ENCODE results near the gene ISL1.

DNA sequence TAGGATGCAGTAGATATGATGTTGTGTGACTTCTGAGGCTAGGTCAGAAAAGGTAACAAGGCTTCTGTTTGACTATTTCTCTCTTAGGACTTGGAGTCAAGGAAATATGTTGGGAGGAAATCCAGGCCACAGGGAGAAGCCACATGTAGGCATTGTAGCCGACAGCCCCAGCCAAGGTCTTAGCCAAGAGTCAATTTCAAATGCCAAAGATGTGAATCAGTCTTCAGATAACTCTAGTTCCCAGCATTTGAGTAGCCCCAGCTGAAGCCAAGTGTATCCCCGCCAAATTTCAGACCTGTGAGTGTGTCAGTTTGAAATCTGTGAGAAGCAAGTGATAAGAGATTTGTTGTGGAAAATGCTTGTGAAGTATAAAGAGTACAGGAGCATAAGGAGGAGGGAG lies 38.1 kb upstream of the ISL1 start:
- TF ChIP-seq, protein P1, sequence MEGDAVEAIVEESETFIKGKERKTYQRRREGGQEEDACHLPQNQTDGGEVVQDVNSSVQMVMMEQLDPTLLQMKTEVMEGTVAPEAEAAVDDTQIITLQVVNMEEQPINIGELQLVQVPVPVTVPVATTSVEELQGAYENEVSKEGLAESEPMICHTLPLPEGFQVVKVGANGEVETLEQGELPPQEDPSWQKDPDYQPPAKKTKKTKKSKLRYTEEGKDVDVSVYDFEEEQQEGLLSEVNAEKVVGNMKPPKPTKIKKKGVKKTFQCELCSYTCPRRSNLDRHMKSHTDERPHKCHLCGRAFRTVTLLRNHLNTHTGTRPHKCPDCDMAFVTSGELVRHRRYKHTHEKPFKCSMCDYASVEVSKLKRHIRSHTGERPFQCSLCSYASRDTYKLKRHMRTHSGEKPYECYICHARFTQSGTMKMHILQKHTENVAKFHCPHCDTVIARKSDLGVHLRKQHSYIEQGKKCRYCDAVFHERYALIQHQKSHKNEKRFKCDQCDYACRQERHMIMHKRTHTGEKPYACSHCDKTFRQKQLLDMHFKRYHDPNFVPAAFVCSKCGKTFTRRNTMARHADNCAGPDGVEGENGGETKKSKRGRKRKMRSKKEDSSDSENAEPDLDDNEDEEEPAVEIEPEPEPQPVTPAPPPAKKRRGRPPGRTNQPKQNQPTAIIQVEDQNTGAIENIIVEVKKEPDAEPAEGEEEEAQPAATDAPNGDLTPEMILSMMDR (IDR thresholded peaks at IDR 0.05), result no peak
- no peak for TF ChIP-seq POLR2AphosphoS5 (IDR thresholded peaks at IDR 0.05; ENCODE audit: insufficient read depth in 1 of 2, low read depth in 1 of 2)
